SU-DHL-6 (cell line): ENCODE measurements around the gene TBATA.

Experiments
- CTCF ChIP-seq: fragments of 200-600 bp; sonication (generic); IDR thresholded peaks from one replicate; pipeline ENCODE4 v1.5.1; 2017; ENCODE audit warnings: antibody characterized with exemption, mild to moderate bottlenecking, low read length, moderate library complexity; ENCODE audit not compliant: insufficient read depth, poor library complexity, severe bottlenecking
- EZH2phosphoT487 ChIP-seq: fragments of 200-600 bp; sonication (generic), shearing (Covaris generic); conservative IDR thresholded peaks from 2 replicates; pipeline ENCODE4 v1.6.1; 2018; ENCODE audit warnings: mild to moderate bottlenecking, antibody characterized with exemption, low read length, moderate library complexity, mixed read lengths

- TF ChIP-seq CTCF (no peak), EZH2phosphoT487 (no peak)
Measured at GRCh38 chr10:70738006-70738760, 47.0 kb downstream of the TBATA start.
